Nephron (organoid): ENCODE data around the gene XRCC5.

Source experiments
- H3K27ac Mint-ChIP-seq, 3 experiments: 2 replicates each; pipeline ENCODE4 v1.8.0; 2020; ENCODE audit warnings: mixed read lengths in 3 of 3, mild to moderate bottlenecking in 2 of 3, moderate library complexity in 1 of 3
- H3K27me3 Mint-ChIP-seq: 2 replicates; pipeline ENCODE4 v1.8.0; 2021; ENCODE audit warnings: low read depth, mild to moderate bottlenecking, moderate library complexity, mixed read lengths
- H3K36me3 Mint-ChIP-seq: 2 replicates; pipeline ENCODE4 v1.8.0; 2020; ENCODE audit warnings: low read depth, mixed read lengths
- H3K4me1 Mint-ChIP-seq: 2 replicates; pipeline ENCODE4 v1.8.0; 2020; ENCODE audit warnings: mixed read lengths
- H3K4me3 Mint-ChIP-seq, 3 experiments: 2 replicates each; pipeline ENCODE4 v1.8.0; 2020; ENCODE audit warnings: mild to moderate bottlenecking in 3 of 3, mixed read lengths in 3 of 3, moderate library complexity in 2 of 3
- H3K9me3 Mint-ChIP-seq: 2 replicates; pipeline ENCODE4 v1.8.0; 2020; ENCODE audit warnings: mixed read lengths
- CTCF ChIP-seq, 3 experiments: fragments of 200-600 bp; sonication (generic); IDR thresholded peaks; one replicate each; pipeline ENCODE4 v1.5.0; 2021; ENCODE audit warnings: antibody characterized with exemption in 3 of 3; ENCODE audit not compliant: unreplicated experiment in 3 of 3

Gene XRCC5

DNA sequence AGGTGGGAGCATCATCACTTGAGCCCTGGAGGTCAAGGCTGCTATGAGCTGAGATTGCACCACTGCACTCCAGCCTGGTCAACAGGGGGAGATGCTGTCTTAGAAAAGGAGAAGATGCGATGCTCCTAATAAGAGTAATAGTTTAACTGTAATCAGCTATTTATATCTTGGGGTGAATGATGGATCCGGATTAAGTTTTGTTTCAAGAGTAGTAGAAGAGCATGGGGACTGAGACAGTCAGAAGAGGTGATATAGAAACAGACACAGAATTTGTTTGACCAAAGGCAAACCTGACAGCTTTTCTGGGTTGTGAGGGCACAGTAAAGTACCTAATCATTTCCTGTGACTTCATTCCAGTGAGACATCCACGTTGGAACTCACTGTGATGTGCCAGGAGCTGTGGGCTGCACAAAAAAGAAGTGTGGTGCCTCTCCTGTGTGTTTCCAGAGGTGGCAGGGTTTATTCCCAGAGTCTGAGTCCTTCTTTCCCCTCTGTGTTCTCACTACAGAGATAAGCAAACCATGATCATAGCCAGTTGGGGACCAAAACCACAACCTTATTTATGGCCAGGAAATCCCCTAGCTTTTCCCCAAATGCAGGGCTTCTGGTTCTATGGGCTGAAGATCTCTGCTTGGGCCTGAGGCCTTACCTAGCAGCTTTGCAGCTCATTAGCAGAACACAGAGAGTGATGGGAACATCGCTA lies 113.7 kb downstream of the XRCC5 start:
- Mint-ChIP-seq H3K27ac (no peak overlapping the region), H3K36me3 (no peaks in the 10 kb centered on the region), H3K9me3 (no peaks in the 10 kb centered on the region), H3K4me3 (no peak overlapping the region), H3K4me1 (peaks cover 9% of the 10 kb centered on the region), H3K27me3 (no peaks in the 10 kb centered on the region)
- peak in 1 of 3 experiments; percentile 12 for TF ChIP-seq CTCF (IDR thresholded peaks at IDR 0.05; ENCODE audit: unreplicated experiment in 3 of 3)

- no peak for TF ChIP-seq CTCF (IDR thresholded peaks at IDR 0.05; ENCODE audit: unreplicated experiment in 3 of 3)
- H3K27me3 Mint-ChIP-seq: no peaks in the 10 kb centered on the region
- no peaks in the 10 kb centered on the region for H3K36me3 Mint-ChIP-seq
- H3K27ac Mint-ChIP-seq: no peak overlapping the region
- H3K9me3 Mint-ChIP-seq: peaks cover 9% of the 10 kb centered on the region
- H3K4me3 Mint-ChIP-seq: no peak overlapping the region
- H3K4me1 Mint-ChIP-seq: no peaks in the 10 kb centered on the region
These were observed 115.2 kb downstream of the XRCC5 start for GRCh38 chr2:216224388-216224787.

DNA sequence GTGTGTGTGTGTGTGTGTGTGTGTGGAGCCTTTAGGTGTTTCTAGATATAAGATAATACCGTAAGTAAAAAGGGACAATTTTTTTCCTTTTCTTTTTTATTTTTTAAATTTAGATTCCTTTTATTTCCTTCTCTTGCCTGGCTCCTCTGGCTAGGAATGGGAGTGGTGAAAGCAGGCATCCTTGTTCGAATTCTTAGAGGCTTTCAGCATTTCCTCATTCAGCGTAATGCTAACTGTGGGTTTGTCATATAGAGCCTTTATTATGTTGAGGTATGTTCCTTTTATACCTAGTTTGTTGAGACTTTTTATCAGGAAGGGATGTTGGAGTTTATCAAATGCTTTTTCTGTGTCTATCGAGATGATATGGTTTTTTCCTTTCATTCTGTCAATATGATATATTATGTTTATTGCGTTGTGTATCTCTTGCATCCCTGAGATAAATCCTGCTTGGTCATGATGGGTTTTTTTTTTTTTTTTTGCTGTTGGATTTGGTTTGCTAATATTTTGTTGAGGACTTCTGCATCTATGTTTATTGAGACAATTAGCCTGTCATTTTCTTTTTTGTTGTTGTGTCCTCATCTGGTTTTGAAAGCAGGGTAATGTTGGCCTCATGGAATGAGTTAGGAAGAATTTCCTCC lies 120.2 kb downstream of the XRCC5 start:
- Mint-ChIP-seq H3K4me1 (no peaks in the 10 kb centered on the region), H3K9me3 (peaks cover 42% of the 10 kb centered on the region), H3K27me3 (no peaks in the 10 kb centered on the region), H3K27ac (no peak overlapping the region), H3K4me3 (no peak overlapping the region), H3K36me3 (peaks cover 18% of the 10 kb centered on the region)
- no peak for TF ChIP-seq CTCF (IDR thresholded peaks at IDR 0.05; ENCODE audit: unreplicated experiment in 3 of 3)

GRCh38 chr2:216231867-216232266 lies 122.7 kb downstream of the XRCC5 start:
- Mint-ChIP-seq H3K4me3 (no peak overlapping the region), H3K4me1 (no peaks in the 10 kb centered on the region), H3K9me3 (peaks cover 44% of the 10 kb centered on the region), H3K36me3 (peaks cover 21% of the 10 kb centered on the region), H3K27me3 (no peaks in the 10 kb centered on the region), H3K27ac (no peak overlapping the region)
- no peak for TF ChIP-seq CTCF (IDR thresholded peaks at IDR 0.05; ENCODE audit: unreplicated experiment in 3 of 3)

- Mint-ChIP-seq H3K4me3 (no peak overlapping the region), H3K27me3 (no peaks in the 10 kb centered on the region), H3K9me3 (peaks cover 44% of the 10 kb centered on the region), H3K36me3 (peaks cover 21% of the 10 kb centered on the region), H3K4me1 (no peaks in the 10 kb centered on the region), H3K27ac (no peak overlapping the region)
- no peak for TF ChIP-seq CTCF (IDR thresholded peaks at IDR 0.05; ENCODE audit: unreplicated experiment in 3 of 3)
These were observed 123.6 kb downstream of the XRCC5 start for GRCh38 chr2:216232721-216233120.
